Caco-2 (cell line): ENCODE results near the gene CSF2RB. TPM values are rescaled to one million over a fixed set of nuclear protein-coding genes. Genes with fewer than 3 reads are reported as not detected.

Experiments
- BruUV-seq: library from RNA; stranded (reverse); fragments of 400-500 nt; replicated peaks from 2 replicates; lab custom pipeline; 2021; lab: Mats Ljungman, UMichigan
- CTCF ChIA-PET: fragments of 300-600 bp; sonication (Branson Sonifier 250); formaldehyde crosslinking; loops from one replicate; lab custom pipeline; 2022; ENCODE audit warnings: antibody characterized with exemption; lab: Charles Lee
- POLR2A ChIA-PET: fragments of 300-600 bp; sonication (Branson Sonifier 250); formaldehyde crosslinking; loops from one replicate; lab custom pipeline; 2022; ENCODE audit warnings: antibody characterized with exemption; lab: Charles Lee
- DNase-seq, 2 experiments: peaks; one replicate each; pipeline versions ENCODE4 v3.0.0 to v3.0.0-alpha.2; 2020 to 2022
- H3K27me3 ChIP-seq: replicated peaks from 2 replicates; pipeline ENCODE4 v1.6.0; 2011; ENCODE audit warnings: low read length; ENCODE audit not compliant: control insufficient read depth, insufficient read depth
- H3K36me3 ChIP-seq: 2 replicates; pipeline ENCODE4 v1.5.1; 2011; ENCODE audit warnings: low read length; ENCODE audit not compliant: control insufficient read depth, insufficient read depth
- H3K4me1 ChIP-seq: fragments of 250-450 bp; sonication (Bioruptor Pico); 2 replicates; pipeline ENCODE4 v1.5.1; 2020; ENCODE audit warnings: mild to moderate bottlenecking
- H3K4me3 ChIP-seq: 2 replicates; pipeline ENCODE4 v1.5.1; 2011; ENCODE audit warnings: low read depth, mild to moderate bottlenecking, control low read depth, low read length
- H3K9me3 ChIP-seq: fragments of 250-450 bp; sonication (Bioruptor Pico); 2 replicates; pipeline ENCODE4 v1.5.1; 2020; ENCODE audit warnings: mild to moderate bottlenecking, moderate library complexity
- H3K27ac Mint-ChIP-seq: one replicate; pipeline ENCODE4 v1.8.0; 2022; ENCODE audit warnings: mixed read lengths; ENCODE audit not compliant: unreplicated experiment
- H3K27me3 Mint-ChIP-seq: one replicate; pipeline ENCODE4 v1.8.0; 2022; ENCODE audit warnings: mixed read lengths; ENCODE audit not compliant: insufficient read depth, unreplicated experiment
- H3K36me3 Mint-ChIP-seq: one replicate; pipeline ENCODE4 v1.8.0; 2022; ENCODE audit warnings: mild to moderate bottlenecking, mixed read lengths; ENCODE audit not compliant: insufficient read depth, unreplicated experiment
- H3K4me1 Mint-ChIP-seq: one replicate; pipeline ENCODE4 v1.8.0; 2022; ENCODE audit warnings: low read depth, mixed read lengths; ENCODE audit not compliant: unreplicated experiment
- H3K4me3 Mint-ChIP-seq: one replicate; pipeline ENCODE4 v1.8.0; 2022; ENCODE audit warnings: mild to moderate bottlenecking, moderate library complexity, mixed read lengths; ENCODE audit not compliant: unreplicated experiment
- H3K9me3 Mint-ChIP-seq: one replicate; pipeline ENCODE4 v1.8.0; 2022; ENCODE audit warnings: mixed read lengths; ENCODE audit not compliant: unreplicated experiment
- intact Hi-C: fragments of 100-400 bp; cut with micrococcal nuclease; formaldehyde crosslinking; loops from one replicate; pipeline ENCODE4 v1.10.0; 2022; ENCODE audit not compliant: unreplicated experiment
- total RNA-seq: library from RNA; stranded (reverse); gene quantifications from 2 replicates; pipeline ENCODE4 v1.2.3, GENCODE V29; 2022
- TF ChIP-seq, protein P1 (sequence below), 2 experiments: fragments of 200-600 bp in 1 of 2; IDR thresholded peaks; 1 replicate in 1 of 2; 2 replicates in 1 of 2; pipeline versions ENCODE4 v1.5.1 to v1.8.0; 2011 to 2022; ENCODE audit warnings: antibody characterized with exemption in 1 of 2, control low read depth in 1 of 2, inconsistent platforms in 1 of 2, low read depth in 1 of 2, low read length in 1 of 2, mild to moderate bottlenecking in 1 of 2, moderate library complexity in 1 of 2; ENCODE audit not compliant: insufficient read depth in 1 of 2, severe bottlenecking in 1 of 2, unreplicated experiment in 1 of 2

The CSF2RB gene
- total RNA-seq, 1 experiment from 2014 or later, result not detected

GRCh38 chr22:36961626-36962025 is 48.2 kb downstream of the CSF2RB start:
- Mint-ChIP-seq H3K9me3 (peaks cover 16% of the 10 kb centered on the region), H3K36me3 (no peaks in the 10 kb centered on the region), H3K4me3 (no peak overlapping the region), H3K27me3 (peaks cover 9% of the 10 kb centered on the region), H3K27ac (no peak overlapping the region), H3K4me1 (no peaks in the 10 kb centered on the region)
- TF ChIP-seq, protein P1, sequence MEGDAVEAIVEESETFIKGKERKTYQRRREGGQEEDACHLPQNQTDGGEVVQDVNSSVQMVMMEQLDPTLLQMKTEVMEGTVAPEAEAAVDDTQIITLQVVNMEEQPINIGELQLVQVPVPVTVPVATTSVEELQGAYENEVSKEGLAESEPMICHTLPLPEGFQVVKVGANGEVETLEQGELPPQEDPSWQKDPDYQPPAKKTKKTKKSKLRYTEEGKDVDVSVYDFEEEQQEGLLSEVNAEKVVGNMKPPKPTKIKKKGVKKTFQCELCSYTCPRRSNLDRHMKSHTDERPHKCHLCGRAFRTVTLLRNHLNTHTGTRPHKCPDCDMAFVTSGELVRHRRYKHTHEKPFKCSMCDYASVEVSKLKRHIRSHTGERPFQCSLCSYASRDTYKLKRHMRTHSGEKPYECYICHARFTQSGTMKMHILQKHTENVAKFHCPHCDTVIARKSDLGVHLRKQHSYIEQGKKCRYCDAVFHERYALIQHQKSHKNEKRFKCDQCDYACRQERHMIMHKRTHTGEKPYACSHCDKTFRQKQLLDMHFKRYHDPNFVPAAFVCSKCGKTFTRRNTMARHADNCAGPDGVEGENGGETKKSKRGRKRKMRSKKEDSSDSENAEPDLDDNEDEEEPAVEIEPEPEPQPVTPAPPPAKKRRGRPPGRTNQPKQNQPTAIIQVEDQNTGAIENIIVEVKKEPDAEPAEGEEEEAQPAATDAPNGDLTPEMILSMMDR (IDR thresholded peaks at IDR 0.05; ENCODE audit: insufficient read depth in 1 of 2, low read depth in 1 of 2, low read length in 1 of 2, severe bottlenecking in 1 of 2, unreplicated experiment in 1 of 2), result no peak
- no peaks in the 10 kb centered on the region for H3K27me3 ChIP-seq
- BruUV-seq, result no TSS peak
- POLR2A ChIA-PET, result no interaction called here
- no peak overlapping the region for H3K4me3 ChIP-seq
- H3K36me3 ChIP-seq, result no peaks in the 10 kb centered on the region
- DNase-seq, result no peak
- intact Hi-C loops, result no loop called here
- H3K4me1 ChIP-seq, result no peaks in the 10 kb centered on the region
- no peaks in the 10 kb centered on the region for H3K9me3 ChIP-seq
- CTCF ChIA-PET, result interaction anchor here (1.2 kb wide), 1 partner anchor 19 kb away, joined by 3 read pairs; no protein-coding TSS in a partner anchor

- TF ChIP-seq, protein P1 (IDR thresholded peaks at IDR 0.05; ENCODE audit: insufficient read depth in 1 of 2, low read depth in 1 of 2, low read length in 1 of 2, severe bottlenecking in 1 of 2, unreplicated experiment in 1 of 2), result no peak
- H3K9me3 Mint-ChIP-seq, result peaks cover 9% of the 10 kb centered on the region
- no peaks in the 10 kb centered on the region for H3K4me1 ChIP-seq
- H3K9me3 ChIP-seq, result no peaks in the 10 kb centered on the region
- BruUV-seq, result no TSS peak
- intact Hi-C loops, result no loop called here
- H3K4me1 Mint-ChIP-seq, result no peaks in the 10 kb centered on the region
- H3K36me3 Mint-ChIP-seq, result no peaks in the 10 kb centered on the region
- ChIA-PET POLR2A (interaction anchor here (0.6 kb wide), 1 partner anchor 38 kb away, joined by 3 read pairs; no protein-coding TSS in a partner anchor), CTCF (no interaction called here)
- H3K27ac Mint-ChIP-seq, result no peak overlapping the region
- no peaks in the 10 kb centered on the region for H3K27me3 ChIP-seq
- DNase-seq, result no peak
- no peaks in the 10 kb centered on the region for H3K36me3 ChIP-seq
- no peak overlapping the region for H3K4me3 ChIP-seq
- no peak overlapping the region for H3K4me3 Mint-ChIP-seq
- peaks cover 8% of the 10 kb centered on the region for H3K27me3 Mint-ChIP-seq
Observed at GRCh38 chr22:36963302-36963701, 49.9 kb downstream of the CSF2RB start.

DNA sequence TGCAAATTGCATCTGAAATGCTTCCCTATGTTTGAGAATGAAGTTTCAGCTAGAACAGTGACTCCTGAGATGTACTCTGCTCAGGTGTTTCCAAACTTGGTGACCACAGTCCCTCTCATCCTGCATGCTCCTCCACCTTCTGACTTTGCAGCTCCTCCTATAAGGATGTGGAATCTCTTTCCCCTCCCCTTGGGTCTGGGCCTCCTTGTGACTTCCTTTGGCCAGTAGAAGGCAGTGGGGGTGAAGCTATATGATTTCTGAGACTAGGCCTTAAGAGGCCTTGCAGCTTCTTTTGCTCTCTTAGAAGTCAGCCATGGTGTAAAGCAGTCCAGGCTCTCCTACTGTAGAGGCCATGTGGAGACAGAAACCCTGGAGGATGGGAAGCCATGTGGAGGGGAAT is 50.7 kb downstream of the CSF2RB start:
- TF ChIP-seq, protein P1 (IDR thresholded peaks at IDR 0.05; ENCODE audit: insufficient read depth in 1 of 2, low read depth in 1 of 2, low read length in 1 of 2, severe bottlenecking in 1 of 2, unreplicated experiment in 1 of 2), result no peak
- intact Hi-C loops, result no loop called here
- Histone ChIP-seq H3K4me1 (no peaks in the 10 kb centered on the region), H3K4me3 (no peak overlapping the region), H3K9me3 (no peaks in the 10 kb centered on the region), H3K36me3 (no peaks in the 10 kb centered on the region), H3K27me3 (no peaks in the 10 kb centered on the region)
- BruUV-seq, result no TSS peak
- CTCF ChIA-PET, result no interaction called here
- Mint-ChIP-seq H3K27me3 (peaks cover 13% of the 10 kb centered on the region), H3K36me3 (no peaks in the 10 kb centered on the region), H3K4me1 (no peaks in the 10 kb centered on the region), H3K9me3 (peaks cover 9% of the 10 kb centered on the region), H3K4me3 (no peak overlapping the region), H3K27ac (no peak overlapping the region)
- DNase-seq, result no peak
- POLR2A ChIA-PET, result no interaction called here
